HepG2 (cell line): ENCODE measurements around the gene CKLF. TPM values are rescaled to one million over a fixed set of nuclear protein-coding genes. Genes with fewer than 3 reads are reported as not detected.

Source experiments
- CBX5 ChIP-seq: sonication (generic); formaldehyde crosslinking; IDR thresholded peaks from 2 replicates; pipeline ENCODE4 v1.4.0; 2020; ENCODE audit warnings: missing genetic modification reagents, borderline replicate concordance
- E2F2 ChIP-seq: sonication (generic); formaldehyde crosslinking; IDR thresholded peaks from 2 replicates; pipeline ENCODE4 v1.4.0; 2020; ENCODE audit warnings: missing genetic modification reagents, borderline replicate concordance
- FOXM1 ChIP-seq: sonication (generic); formaldehyde crosslinking; IDR thresholded peaks from 2 replicates; pipeline ENCODE4 v1.5.0; 2020; ENCODE audit warnings: missing genetic modification reagents
- MZF1 ChIP-seq: sonication (generic); formaldehyde crosslinking; IDR thresholded peaks from 2 replicates; pipeline ENCODE4 v1.8.1; 2023; ENCODE audit warnings: mild to moderate bottlenecking, missing genetic modification reagents, borderline replicate concordance
- NFIC ChIP-seq: IDR thresholded peaks from 2 replicates; pipeline ENCODE4 v1.6.1; 2012; ENCODE audit warnings: mild to moderate bottlenecking, low read length, inconsistent platforms
- RBM39 ChIP-seq: fragments of 200-400 bp; formaldehyde crosslinking; IDR thresholded peaks from one replicate; pipeline ENCODE4 v1.6.1; 2018; ENCODE audit warnings: antibody characterized with exemption, mild to moderate bottlenecking, low read depth, low read length; ENCODE audit not compliant: poor library complexity, severe bottlenecking
- REPIN1 ChIP-seq: sonication (generic); formaldehyde crosslinking; IDR thresholded peaks from 2 replicates; pipeline ENCODE4 v1.8.0; 2022; ENCODE audit warnings: missing genetic modification reagents, low read depth, mild to moderate bottlenecking, borderline replicate concordance
- SALL2 ChIP-seq: sonication (generic); formaldehyde crosslinking; IDR thresholded peaks from 2 replicates; pipeline ENCODE4 v1.8.1; 2023; ENCODE audit warnings: mild to moderate bottlenecking, missing genetic modification reagents, inconsistent platforms
- TBX2 ChIP-seq: sonication (generic); formaldehyde crosslinking; IDR thresholded peaks from 2 replicates; pipeline ENCODE4 v1.5.0; 2020; ENCODE audit warnings: missing genetic modification reagents, mild to moderate bottlenecking, borderline replicate concordance
- TIGD3 ChIP-seq: sonication (generic); formaldehyde crosslinking; IDR thresholded peaks from 2 replicates; pipeline ENCODE4 v1.5.1; 2020; ENCODE audit warnings: mild to moderate bottlenecking, missing genetic modification reagents, borderline replicate concordance
- ZFAT ChIP-seq: sonication (generic); formaldehyde crosslinking; conservative IDR thresholded peaks from 2 replicates; pipeline ENCODE4 v1.8.1; 2023; ENCODE audit warnings: missing genetic modification reagents, inconsistent platforms
- ZNF317 ChIP-seq: sonication (generic); formaldehyde crosslinking; IDR thresholded peaks from 2 replicates; pipeline ENCODE4 v1.5.0; 2020; ENCODE audit warnings: mild to moderate bottlenecking, missing genetic modification reagents
- ZNF501 ChIP-seq: sonication (generic); formaldehyde crosslinking; IDR thresholded peaks from 2 replicates; pipeline ENCODE4 v1.5.1; 2020; ENCODE audit warnings: mild to moderate bottlenecking, moderate library complexity, missing genetic modification reagents
- polyA plus RNA-seq, 8 experiments: library from polyadenylated mRNA; depleted of rRNA in 3 of 8; stranded (reverse) in 7 of 8; unstranded in 1 of 8; fragments of >200 nt; fragmentation: Illumina TruSeq in 4 of 8; extraction: Trizol in 4 of 8; gene quantifications; 2 replicates each; pipeline versions ENCODE4 v1.2.1 to v1.2.3, GENCODE V29; 2011 to 2016; ENCODE audit warnings: low read depth in 4 of 8, missing spikeins in 1 of 8, mixed read lengths in 1 of 8; ENCODE audit not compliant: insufficient read depth in 1 of 8
- total RNA-seq, 5 experiments: library from RNA; depleted of rRNA; stranded (reverse); fragments of >200 nt; fragmentation: Illumina TruSeq; extraction: Trizol; gene quantifications; 2 replicates each; pipeline ENCODE4 v1.2.3, GENCODE V29; 2016; ENCODE audit warnings: low read depth in 1 of 5
- TF ChIP-seq, protein P1 (sequence below): IDR thresholded peaks from 2 replicates; pipeline ENCODE4 v1.6.1; 2016; ENCODE audit warnings: mild to moderate bottlenecking
- TF ChIP-seq, protein P2 (sequence below): sonication (generic); formaldehyde crosslinking; IDR thresholded peaks from 2 replicates; pipeline ENCODE4 v1.9.0; 2022; ENCODE audit warnings: missing genetic modification reagents, mild to moderate bottlenecking, borderline replicate concordance
- TF ChIP-seq, protein P3 (sequence below): sonication (generic); formaldehyde crosslinking; IDR thresholded peaks from 2 replicates; pipeline ENCODE4 v1.4.0; 2020; ENCODE audit warnings: mild to moderate bottlenecking, missing genetic modification reagents
- TF ChIP-seq, protein P4 (sequence below): sonication (generic); formaldehyde crosslinking; IDR thresholded peaks from 2 replicates; pipeline ENCODE4 v1.5.0; 2020; ENCODE audit warnings: mild to moderate bottlenecking, missing genetic modification reagents, moderate library complexity

The CKLF gene
- total and polyA plus RNA-seq, 2 of the 13 experiments (the other 11 are each of a cell fraction or from before 2014, with no cell fraction given): 120 to 167 TPM

GRCh38 chr16:66608241-66609138, 56.1 kb downstream of the CKLF start (continued):
- TF ChIP-seq, protein P1, sequence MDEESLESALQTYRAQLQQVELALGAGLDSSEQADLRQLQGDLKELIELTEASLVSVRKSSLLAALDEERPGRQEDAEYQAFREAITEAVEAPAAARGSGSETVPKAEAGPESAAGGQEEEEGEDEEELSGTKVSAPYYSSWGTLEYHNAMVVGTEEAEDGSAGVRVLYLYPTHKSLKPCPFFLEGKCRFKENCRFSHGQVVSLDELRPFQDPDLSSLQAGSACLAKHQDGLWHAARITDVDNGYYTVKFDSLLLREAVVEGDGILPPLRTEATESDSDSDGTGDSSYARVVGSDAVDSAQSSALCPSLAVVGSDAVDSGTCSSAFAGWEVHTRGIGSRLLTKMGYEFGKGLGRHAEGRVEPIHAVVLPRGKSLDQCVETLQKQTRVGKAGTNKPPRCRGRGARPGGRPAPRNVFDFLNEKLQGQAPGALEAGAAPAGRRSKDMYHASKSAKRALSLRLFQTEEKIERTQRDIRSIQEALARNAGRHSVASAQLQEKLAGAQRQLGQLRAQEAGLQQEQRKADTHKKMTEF: peak; percentile 89
- TF ChIP-seq, protein P2, sequence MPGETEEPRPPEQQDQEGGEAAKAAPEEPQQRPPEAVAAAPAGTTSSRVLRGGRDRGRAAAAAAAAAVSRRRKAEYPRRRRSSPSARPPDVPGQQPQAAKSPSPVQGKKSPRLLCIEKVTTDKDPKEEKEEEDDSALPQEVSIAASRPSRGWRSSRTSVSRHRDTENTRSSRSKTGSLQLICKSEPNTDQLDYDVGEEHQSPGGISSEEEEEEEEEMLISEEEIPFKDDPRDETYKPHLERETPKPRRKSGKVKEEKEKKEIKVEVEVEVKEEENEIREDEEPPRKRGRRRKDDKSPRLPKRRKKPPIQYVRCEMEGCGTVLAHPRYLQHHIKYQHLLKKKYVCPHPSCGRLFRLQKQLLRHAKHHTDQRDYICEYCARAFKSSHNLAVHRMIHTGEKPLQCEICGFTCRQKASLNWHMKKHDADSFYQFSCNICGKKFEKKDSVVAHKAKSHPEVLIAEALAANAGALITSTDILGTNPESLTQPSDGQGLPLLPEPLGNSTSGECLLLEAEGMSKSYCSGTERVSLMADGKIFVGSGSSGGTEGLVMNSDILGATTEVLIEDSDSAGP (CRISPR knock-in tag): peak; percentile 70
- no peak for TF ChIP-seq FOXM1 (CRISPR knock-in tag)
- TF ChIP-seq CBX5: no peak; the same call in 1 of the 2 replicates
- TF ChIP-seq MZF1 (CRISPR knock-in tag): no peak
- TF ChIP-seq NFIC: no peak
- TF ChIP-seq RBM39: no peak
- TF ChIP-seq, protein P3, sequence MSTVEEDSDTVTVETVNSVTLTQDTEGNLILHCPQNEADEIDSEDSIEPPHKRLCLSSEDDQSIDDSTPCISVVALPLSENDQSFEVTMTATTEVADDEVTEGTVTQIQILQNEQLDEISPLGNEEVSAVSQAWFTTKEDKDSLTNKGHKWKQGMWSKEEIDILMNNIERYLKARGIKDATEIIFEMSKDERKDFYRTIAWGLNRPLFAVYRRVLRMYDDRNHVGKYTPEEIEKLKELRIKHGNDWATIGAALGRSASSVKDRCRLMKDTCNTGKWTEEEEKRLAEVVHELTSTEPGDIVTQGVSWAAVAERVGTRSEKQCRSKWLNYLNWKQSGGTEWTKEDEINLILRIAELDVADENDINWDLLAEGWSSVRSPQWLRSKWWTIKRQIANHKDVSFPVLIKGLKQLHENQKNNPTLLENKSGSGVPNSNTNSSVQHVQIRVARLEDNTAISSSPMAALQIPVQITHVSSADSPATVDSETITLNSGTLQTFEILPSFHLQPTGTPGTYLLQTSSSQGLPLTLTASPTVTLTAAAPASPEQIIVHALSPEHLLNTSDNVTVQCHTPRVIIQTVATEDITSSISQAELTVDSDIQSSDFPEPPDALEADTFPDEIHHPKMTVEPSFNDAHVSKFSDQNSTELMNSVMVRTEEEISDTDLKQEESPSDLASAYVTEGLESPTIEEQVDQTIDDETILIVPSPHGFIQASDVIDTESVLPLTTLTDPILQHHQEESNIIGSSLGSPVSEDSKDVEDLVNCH (CRISPR knock-in tag): peak; percentile 78; the same call in 1 of the 2 replicates
- TF ChIP-seq, protein P4, sequence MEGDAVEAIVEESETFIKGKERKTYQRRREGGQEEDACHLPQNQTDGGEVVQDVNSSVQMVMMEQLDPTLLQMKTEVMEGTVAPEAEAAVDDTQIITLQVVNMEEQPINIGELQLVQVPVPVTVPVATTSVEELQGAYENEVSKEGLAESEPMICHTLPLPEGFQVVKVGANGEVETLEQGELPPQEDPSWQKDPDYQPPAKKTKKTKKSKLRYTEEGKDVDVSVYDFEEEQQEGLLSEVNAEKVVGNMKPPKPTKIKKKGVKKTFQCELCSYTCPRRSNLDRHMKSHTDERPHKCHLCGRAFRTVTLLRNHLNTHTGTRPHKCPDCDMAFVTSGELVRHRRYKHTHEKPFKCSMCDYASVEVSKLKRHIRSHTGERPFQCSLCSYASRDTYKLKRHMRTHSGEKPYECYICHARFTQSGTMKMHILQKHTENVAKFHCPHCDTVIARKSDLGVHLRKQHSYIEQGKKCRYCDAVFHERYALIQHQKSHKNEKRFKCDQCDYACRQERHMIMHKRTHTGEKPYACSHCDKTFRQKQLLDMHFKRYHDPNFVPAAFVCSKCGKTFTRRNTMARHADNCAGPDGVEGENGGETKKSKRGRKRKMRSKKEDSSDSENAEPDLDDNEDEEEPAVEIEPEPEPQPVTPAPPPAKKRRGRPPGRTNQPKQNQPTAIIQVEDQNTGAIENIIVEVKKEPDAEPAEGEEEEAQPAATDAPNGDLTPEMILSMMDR (CRISPR knock-in tag): peak; percentile 98
- TF ChIP-seq E2F2: no peak; the same call in 1 of the 2 replicates
- peak; percentile 52; the same call in 1 of the 2 replicates for TF ChIP-seq SALL2 (CRISPR knock-in tag)
- TF ChIP-seq ZNF317: peak; percentile 77
- TF ChIP-seq ZFAT (CRISPR knock-in tag): no peak
- TF ChIP-seq ZNF501: peak; percentile 94
- peak; percentile 82 for TF ChIP-seq REPIN1
- TF ChIP-seq TBX2 (CRISPR knock-in tag): no peak; the same call in 1 of the 2 replicates
- no peak for TF ChIP-seq TIGD3
